HG03432 (cell line): ENCODE results near the gene STX4.
A peak's percentile ranks its signal among the peaks of the same experiment; 100 is the strongest.

ENCODE experiments used
- ATAC-seq: cut with Tn5 transposase; IDR thresholded peaks from one replicate; pipeline ENCODE4 v1.9.1; 2021; ENCODE audit warnings: mild to moderate bottlenecking, moderate library complexity; ENCODE audit not compliant: unreplicated experiment

STX4 gene, protein sequence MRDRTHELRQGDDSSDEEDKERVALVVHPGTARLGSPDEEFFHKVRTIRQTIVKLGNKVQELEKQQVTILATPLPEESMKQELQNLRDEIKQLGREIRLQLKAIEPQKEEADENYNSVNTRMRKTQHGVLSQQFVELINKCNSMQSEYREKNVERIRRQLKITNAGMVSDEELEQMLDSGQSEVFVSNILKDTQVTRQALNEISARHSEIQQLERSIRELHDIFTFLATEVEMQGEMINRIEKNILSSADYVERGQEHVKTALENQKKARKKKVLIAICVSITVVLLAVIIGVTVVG

GRCh38 chr16:31032736-31033708 lies at the start of gene STX4:
Gene STX4, plus strand, starts transcription at chr16:31033558. Its CDS starts 248 bp downstream, at chr16:31033806.
- peak; percentile 76 for ATAC-seq

DNA sequence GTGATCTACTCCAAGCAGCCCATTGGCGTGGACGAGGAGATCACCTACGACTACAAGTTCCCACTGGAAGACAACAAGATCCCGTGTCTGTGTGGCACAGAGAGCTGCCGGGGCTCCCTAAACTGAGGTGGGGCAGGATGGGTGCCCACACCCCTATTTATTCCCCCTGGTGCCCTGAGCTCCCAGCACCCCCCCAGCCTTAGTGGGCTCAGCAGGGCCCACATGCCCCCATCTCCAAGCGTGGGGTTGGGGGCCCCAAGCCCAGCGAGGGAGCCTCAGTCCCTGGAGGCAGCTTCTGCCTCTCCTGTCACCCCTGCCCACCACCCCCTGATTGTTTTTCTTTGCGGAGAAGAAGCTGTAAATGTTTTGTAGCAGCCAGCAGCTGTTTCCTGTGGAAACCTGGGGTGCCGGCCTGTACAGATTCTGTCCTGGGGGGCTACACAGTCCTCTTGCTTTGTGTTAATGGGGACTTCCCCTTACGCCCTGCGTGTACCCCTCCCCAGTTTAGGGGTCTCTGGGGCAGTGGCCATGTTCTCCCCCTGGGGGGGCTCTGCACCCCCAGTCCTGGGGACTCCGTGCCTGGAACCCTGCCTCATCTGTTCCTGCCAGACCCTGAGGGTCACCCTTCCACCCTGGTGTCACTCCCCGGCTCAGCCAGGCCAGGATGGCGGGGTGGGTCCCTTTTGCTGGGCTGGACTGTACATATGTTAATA lies 49.3 kb upstream of the STX4 start:
- no peak for ATAC-seq

DNA sequence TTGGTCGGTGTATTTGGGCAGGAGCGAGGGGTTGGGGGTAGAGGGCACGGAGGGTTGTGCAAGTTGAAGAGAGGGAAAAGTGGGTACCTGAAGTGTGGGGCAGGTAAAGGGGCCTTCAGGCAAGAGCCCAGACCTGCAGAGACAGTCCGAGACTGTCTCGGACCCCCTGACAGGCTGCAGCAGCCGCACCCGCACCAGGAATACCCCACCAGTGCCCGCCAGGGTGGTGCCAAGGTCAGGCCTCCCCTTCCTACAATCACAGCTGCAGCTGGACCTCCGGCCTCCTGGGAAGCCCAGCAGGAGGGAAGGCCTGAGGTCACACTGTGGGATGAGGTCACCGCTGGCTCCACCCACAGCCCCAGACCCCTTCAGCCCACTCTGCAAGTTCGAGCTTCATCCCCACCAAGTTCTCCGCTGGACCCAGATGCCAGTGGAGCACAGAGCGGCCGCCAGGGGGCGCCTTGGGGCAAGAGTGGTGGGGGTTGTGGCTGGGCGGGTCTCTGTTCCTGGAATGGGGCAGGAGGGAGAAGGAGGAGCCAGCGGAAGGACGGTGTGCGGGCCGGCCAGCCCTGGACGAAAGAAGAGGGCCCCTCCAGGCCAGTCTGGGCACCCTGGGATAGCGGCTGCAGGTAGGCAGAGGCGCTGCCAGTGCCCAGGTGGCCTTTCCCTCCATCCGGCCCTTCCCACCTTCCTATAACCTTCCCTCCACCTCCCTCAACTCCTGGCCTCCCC lies 48.5 kb upstream of the STX4 start, which contains the start of gene HSD3B7:
HSD3B7 (plus strand) TSS at position 539 of the 732 bp plus-strand sequence. CDS start 452 bp downstream, outside the sequence.
- peak; percentile 55 for ATAC-seq

DNA sequence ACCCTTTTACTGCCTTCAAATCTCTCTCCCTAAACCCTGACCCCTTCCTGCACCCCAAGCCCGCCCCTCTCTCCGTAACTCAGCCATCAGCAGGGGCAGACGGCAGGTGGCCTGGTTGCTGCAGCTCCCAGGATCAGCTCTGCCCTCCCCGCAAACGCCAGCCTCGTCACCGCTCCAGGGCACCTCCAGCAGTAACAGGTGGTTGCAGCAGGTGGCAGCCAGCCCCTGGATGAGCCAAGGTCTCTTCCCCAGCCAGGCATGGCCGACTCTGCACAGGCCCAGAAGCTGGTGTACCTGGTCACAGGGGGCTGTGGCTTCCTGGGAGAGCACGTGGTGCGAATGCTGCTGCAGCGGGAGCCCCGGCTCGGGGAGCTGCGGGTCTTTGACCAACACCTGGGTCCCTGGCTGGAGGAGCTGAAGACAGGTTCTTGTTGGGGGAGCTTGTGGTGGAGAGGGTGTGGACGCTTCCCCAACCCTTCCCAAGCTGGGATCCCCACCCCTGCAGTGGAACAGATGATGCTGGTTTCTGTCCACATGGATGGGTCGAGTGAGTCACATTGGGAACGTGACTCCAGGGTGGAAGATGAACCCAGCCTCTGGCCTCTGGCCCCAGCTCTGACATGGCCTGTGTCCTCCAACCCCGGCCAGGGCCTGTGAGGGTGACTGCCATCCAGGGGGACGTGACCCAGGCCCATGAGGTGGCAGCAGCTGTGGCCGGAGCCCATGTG lies 47.8 kb upstream of the STX4 start:
- no peak for ATAC-seq

DNA sequence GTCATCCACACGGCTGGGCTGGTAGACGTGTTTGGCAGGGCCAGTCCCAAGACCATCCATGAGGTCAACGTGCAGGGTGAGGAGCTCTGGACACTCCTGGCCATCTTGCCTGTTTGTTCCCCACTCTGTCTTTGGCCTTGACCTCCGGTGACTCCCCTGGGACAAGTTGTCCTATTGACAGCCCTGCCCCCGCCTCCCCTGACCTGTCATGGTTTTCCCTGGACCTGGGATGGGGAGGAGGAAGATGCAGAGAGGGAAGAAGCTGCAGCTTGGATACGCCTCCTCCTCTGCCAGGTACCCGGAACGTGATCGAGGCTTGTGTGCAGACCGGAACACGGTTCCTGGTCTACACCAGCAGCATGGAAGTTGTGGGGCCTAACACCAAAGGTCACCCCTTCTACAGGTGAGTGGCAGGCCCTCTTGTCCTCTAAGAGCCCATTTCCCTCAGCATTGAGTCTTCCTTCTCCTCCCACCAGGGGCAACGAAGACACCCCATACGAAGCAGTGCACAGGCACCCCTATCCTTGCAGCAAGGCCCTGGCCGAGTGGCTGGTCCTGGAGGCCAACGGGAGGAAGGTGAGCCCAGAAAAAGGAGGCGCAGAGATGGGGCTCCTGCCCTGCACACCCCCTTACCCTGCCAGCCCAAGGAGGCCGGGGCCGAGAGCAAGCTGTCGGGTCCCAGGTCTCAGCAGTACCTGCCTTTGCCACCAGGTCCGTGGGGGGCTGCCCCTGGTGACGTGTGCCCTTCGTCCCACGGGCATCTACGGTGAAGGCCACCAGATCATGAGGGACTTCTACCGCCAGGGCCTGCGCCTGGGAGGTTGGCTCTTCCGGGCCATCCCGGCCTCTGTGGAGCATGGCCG lies 47.0 kb upstream of the STX4 start:
- no peak for ATAC-seq

GRCh38 chr16:30987581-30988190 lies 45.7 kb upstream of the STX4 start:
- no peak for ATAC-seq

- ATAC-seq = no peak
These were observed 43.8 kb upstream of the STX4 start for GRCh38 chr16:30989469-30990047.

DNA sequence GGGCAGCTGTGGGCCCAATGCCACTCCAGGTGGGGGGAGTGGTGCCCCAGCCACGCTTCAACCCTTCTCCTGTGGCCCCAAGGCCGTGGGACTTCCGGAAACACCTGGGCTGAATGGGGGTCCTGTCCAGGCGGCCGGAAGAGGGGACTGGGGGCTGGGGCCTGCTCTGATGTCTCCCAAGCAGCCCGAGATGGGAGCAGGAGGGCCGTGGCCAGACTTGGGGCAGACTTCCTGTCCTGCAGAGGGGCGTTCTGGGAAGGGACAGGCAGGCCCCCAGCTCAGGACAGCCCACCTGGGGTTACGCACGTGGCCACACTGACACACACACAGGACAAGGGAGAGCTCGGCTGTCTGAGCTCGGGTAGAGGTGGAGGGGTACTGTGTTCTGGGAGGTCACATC lies 43.3 kb upstream of the STX4 start:
- no peak for ATAC-seq

DNA sequence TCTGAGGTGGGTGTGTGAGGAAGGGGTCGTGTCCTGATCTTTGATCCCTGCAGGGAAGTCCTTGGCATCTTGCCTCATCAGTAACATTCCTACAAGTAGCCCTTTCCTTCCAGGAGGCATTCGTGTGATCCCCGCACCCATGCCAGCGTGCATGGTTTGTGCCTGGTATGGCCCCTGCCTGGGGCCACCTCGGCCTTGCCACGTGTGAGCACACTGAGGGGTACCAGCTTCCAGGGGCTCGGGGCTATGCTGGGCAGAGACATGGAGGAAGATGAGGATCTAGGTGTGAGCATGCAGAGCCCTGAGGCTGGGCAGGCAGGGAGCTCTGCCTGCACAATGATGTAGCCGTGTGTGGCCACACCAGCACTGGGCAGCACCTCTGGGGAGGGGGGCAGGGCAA lies 42.3 kb upstream of the STX4 start:
- no peak for ATAC-seq

- ATAC-seq = no peak
These were observed 41.0 kb upstream of the STX4 start for GRCh38 chr16:30992276-30992780.

DNA sequence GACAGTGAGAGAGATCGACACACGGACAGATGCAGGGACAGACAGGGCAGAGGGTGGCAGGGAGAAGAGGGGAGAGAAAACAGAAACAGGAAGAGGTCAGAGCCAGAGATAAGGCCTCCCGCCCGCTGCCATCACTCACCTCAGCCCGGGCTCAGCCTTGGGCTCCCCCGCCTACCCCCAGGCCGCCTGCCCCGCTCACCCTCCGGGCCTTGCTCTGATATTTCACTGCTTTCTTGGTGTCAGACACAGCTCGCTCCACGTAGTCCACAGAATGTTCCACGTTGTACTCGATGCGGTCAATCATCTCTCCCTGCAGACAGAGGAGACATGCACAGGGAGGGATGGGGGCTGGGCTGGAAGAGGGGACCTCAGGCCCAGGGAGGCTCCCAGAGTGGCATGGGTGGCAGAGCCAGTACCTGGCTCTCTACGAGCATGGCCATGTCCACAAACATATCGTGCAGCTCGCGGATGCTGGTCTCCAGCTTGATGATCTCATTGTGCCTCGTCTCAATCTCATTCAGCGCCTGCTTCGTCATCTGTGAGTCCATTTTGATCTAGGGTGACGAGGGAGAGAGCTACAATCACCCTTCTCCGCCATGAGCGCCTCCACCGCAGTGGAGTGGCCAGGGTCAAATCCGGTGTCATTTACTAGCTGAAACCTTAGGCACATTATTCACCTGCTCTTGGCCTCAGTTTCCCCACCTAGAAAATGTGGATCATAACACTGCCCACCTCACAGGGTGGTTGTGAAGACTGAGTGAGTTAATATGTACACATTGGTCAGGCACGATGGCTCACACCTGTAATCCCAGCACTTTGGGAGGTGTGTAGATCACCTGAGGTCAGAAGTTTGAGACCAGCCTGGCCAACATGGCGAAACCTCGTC lies 40.2 kb upstream of the STX4 start:
- ATAC-seq = no peak

- no peak for ATAC-seq
These were observed 37.4 kb upstream of the STX4 start for GRCh38 chr16:30995927-30996323.

DNA sequence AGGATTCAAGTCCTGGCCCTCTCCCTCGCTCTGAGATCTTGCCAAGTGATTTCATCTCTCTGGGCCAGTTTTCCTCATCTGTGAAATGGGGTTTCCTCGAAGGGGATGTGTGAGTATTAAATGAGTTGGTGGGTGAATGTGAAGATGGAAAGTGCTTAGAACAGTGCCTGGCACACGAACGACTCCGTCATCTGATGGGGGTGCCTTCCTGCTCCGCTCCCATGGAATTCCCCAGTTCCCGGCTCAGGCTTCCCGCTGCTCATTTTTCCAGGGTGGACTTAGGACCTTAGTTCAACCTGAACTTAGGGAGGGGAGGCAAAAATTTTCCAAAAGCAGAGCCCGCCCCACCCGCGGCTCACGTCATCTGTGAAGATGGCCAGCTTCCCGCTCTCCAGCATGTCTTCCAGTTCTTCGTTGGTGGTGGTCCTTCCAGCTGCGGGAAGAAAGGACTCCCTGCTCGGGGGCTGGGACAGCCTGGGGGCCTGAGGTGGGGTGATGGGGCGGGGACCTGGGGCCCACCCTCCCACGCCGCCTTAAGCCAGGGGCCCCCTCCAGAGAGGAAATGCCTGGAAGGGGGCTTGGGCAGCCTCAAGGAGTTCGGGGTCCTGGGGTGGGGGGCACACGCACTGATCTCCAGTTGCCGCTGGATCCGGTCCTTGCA lies 36.9 kb upstream of the STX4 start:
- ATAC-seq = no peak

- peak; percentile 91 for ATAC-seq
These were observed 36.2 kb upstream of the STX4 start for GRCh38 chr16:30996985-30997724.
